HG03439 (cell line): ENCODE measurements around the gene AMN.

Experiments
- ATAC-seq: cut with Tn5 transposase; IDR thresholded peaks from one replicate; pipeline ENCODE4 v1.9.1; 2021; ENCODE audit warnings: mild to moderate bottlenecking, moderate library complexity; ENCODE audit not compliant: unreplicated experiment

The AMN gene

GRCh38 chr14:102964152-102964730 lies 41.8 kb downstream of the AMN start:
- ATAC-seq: no peak

- no peak for ATAC-seq
These were observed 42.8 kb downstream of the AMN start for GRCh38 chr14:102965282-102965681.

DNA sequence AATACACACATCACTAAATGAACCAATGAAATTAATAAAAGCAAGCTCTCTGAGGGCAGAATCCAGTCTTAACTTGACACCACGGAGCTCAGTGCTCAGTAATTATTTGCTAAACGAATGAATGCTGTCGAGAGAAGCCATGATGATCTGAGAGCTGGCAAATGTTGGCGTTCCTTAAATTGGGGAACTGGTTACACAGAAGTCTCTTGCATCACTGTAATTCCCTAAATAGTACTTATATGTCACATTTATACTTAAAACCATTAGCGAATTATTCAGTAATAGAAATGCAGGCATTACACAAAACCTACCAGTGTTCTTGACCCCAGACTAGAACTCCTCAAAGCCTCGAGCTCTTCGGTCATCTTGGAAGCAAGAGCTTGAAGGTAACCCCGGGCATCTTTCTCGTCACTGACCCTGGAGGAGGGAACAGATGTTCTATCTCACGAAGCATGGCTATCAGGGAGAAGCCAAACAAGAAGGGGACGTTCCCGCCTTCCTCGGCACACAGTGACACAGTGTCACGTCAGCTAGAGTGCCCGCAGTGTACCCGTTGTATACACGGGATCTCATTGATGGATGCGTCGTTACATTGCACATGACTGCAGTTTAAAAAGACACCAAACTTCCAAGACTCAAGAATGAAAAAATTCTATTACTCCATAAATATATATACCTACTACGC lies 43.6 kb downstream of the AMN start:
- no peak for ATAC-seq

- no peak for ATAC-seq
These were observed 44.4 kb downstream of the AMN start for GRCh38 chr14:102966681-102967505.

DNA sequence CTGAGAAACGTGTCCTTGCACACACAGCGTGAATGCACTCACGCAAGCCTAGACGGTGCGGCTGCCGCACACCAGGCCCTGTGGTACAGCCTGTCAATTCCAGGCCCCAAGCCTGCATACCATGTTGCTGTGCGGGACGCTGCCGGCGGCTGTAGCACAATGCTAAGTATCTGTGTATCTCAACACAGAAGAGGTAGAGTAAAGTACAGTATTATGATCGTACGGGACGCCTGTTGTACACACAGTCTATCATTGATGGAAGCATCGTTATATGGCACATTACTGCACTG lies 45.0 kb downstream of the AMN start:
- no peak for ATAC-seq

DNA sequence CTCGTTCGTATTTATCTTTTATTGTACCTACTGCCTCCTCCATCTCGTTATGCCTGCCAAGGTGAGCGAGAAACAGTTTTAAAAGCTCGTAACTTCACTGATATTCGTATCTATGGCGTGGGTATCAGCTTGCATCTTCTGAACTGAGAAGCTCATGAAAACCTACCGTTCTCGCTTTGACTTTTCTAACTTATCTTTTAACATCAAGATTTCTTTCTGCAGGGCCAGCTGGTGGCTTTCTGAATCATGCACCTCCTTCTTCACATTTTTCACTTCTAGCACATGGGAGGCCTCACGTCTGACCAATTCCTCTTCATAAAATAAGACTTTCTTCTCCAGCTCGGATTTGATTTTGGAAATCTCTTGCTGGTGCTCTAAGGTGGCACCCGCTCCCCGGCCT lies 45.8 kb downstream of the AMN start:
- ATAC-seq: no peak

- no peak for ATAC-seq
These were observed 46.8 kb downstream of the AMN start for GRCh38 chr14:102969060-102969791.

- no peak for ATAC-seq
These were observed 47.4 kb downstream of the AMN start for GRCh38 chr14:102969901-102970300.

- no peak for ATAC-seq
These were observed 48.0 kb downstream of the AMN start for GRCh38 chr14:102970496-102970895.

GRCh38 chr14:102971314-102971713 lies 48.9 kb downstream of the AMN start:
- no peak for ATAC-seq

DNA sequence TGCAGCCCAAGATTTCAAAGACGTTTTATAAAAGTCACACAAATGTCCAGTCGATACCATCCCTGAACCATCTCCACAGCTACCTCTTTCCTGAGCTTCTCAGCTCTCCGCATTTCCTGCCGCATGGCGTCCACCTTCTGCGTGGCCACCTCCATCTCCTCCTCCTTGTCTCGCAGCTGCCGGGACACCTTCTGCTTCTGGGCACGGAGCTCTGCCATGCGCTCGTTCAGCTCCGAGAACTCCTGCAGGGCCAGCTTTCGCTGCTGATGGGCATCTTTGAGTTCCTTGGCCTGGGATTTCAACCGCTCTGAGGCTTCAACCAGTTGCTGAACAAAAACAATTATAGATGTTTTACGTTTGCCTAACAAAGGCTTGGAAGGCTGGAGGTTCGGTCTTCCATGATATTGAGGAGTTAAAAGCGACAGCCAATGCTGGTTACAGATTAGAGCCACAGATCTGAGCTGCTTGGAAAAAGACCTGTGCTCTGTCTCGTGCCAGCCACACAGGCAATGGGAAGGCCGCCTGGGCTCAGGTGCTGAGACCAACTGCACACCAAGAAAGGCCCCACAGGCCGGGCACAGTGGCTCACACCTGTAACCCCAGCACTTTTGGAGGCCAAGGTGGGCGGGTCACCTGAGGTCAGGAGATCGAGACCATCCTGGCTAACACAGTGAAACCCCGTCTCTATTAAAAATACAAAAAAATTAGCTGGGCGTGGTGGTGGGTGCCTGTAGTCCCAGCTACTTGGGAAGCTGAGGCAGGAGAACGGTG lies 49.6 kb downstream of the AMN start:
- no peak for ATAC-seq

- ATAC-seq: no peak
These were observed 51.3 kb downstream of the AMN start for GRCh38 chr14:102973706-102974285.

- ATAC-seq: no peak
These were observed 53.2 kb downstream of the AMN start for GRCh38 chr14:102975662-102976061.

DNA sequence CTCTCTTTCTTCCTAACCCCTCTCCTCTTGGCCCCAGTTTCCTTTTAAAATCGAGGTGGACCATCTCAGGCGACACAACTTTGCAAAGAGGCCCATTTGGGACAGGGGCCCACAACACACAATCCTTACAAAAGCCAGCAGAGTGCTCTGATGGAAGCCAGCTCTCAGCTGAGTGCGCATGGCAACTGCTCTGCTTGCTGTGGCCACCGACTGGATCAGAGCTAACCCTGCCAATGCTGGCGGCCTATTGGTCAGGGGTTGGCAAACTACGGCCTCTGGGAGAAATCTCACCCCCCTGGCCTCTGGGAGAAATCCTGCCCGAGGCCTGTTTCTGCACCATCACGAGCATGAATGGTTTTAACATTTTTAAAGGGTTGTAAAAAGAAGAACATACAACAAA lies 55.0 kb downstream of the AMN start:
- ATAC-seq: no peak

- ATAC-seq: no peak
These were observed 56.9 kb downstream of the AMN start for GRCh38 chr14:102979406-102979805.

DNA sequence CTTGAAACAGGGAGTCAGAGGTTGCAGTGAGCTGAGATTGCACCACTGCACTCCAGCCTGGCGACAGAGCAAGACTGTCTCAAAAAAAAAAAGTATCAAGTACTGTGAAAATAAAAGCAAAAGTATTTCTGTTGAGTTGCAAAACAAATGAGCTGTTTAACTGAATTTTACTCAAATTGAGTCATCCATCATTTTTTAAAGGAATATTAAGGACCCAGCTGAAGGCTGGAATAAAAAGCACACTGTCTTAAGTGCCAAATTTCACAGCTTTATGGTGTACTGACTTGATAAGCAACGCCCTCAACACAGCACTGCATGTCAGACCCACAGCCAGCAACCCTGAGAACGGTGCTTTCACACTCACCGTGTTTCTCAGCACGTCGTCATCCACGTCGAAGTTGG lies 57.9 kb downstream of the AMN start:
- ATAC-seq: no peak
